ENCODE measurements around the gene RFPL2. TPM values are rescaled to one million over a fixed set of nuclear protein-coding genes. Genes with fewer than 3 reads are reported as not detected.

RFPL2 gene
- polyA plus RNA-seq (2012; ENCODE audit: missing spikeins) = not detected

GRCh38 chr22:32204856-32205722 lies at the start of gene RFPL2:
TSS of gene RFPL2 (minus strand) at chr22:32205073. CDS start at chr22:32202451, 2,622 bp downstream.
- DNase-seq (ENCODE audit: insufficient read length) (no peak), FAIRE-seq (no peak)
- TF ChIP-seq POLR2AphosphoS5 (IDR thresholded peaks at IDR 0.05; ENCODE audit: low read depth, low read length) (no peak), POLR2A (IDR thresholded peaks at IDR 0.05; ENCODE audit: low read depth, low read length) (no peak), TAF1 (IDR thresholded peaks at IDR 0.05; ENCODE audit: borderline replicate concordance, low read depth, low read length) (no peak)

GRCh38 chr22:32249231-32249630 lies 44.4 kb upstream of the RFPL2 start:
- no peak for DNase-seq (ENCODE audit: insufficient read length)

GRCh38 chr22:32248276-32248675 lies 43.4 kb upstream of the RFPL2 start:
- FAIRE-seq = no peak
- TF ChIP-seq POLR2A (IDR thresholded peaks at IDR 0.05; ENCODE audit: low read depth, low read length) = no peak
- no peak for TF ChIP-seq POLR2AphosphoS5 (IDR thresholded peaks at IDR 0.05; ENCODE audit: low read depth, low read length)
- TF ChIP-seq TAF1 (IDR thresholded peaks at IDR 0.05; ENCODE audit: borderline replicate concordance, low read depth, low read length) = no peak
- no peak for DNase-seq (ENCODE audit: insufficient read length)

More at GRCh38 chr22:32249231-32249630, 44.4 kb upstream of the RFPL2 start:
- FAIRE-seq = no peak
- TF ChIP-seq POLR2AphosphoS5 (IDR thresholded peaks at IDR 0.05; ENCODE audit: low read depth, low read length) (no peak), TAF1 (IDR thresholded peaks at IDR 0.05; ENCODE audit: borderline replicate concordance, low read depth, low read length) (no peak), POLR2A (IDR thresholded peaks at IDR 0.05; ENCODE audit: low read depth, low read length) (no peak)

- TF ChIP-seq POLR2A (IDR thresholded peaks at IDR 0.05; ENCODE audit: low read depth, low read length) (no peak), TAF1 (IDR thresholded peaks at IDR 0.05; ENCODE audit: borderline replicate concordance, low read depth, low read length) (no peak), POLR2AphosphoS5 (IDR thresholded peaks at IDR 0.05; ENCODE audit: low read depth, low read length) (no peak)
- no peak for DNase-seq (ENCODE audit: insufficient read length)
- FAIRE-seq = no peak
Measured at GRCh38 chr22:32246166-32246565, 41.3 kb upstream of the RFPL2 start.

- TF ChIP-seq POLR2AphosphoS5 (IDR thresholded peaks at IDR 0.05; ENCODE audit: low read depth, low read length) (no peak), TAF1 (IDR thresholded peaks at IDR 0.05; ENCODE audit: borderline replicate concordance, low read depth, low read length) (no peak), POLR2A (IDR thresholded peaks at IDR 0.05; ENCODE audit: low read depth, low read length) (no peak)
- DNase-seq (ENCODE audit: insufficient read length) (no peak), FAIRE-seq (no peak)
Measured at GRCh38 chr22:32245042-32245441, 40.2 kb upstream of the RFPL2 start.

- no peak for TF ChIP-seq POLR2AphosphoS5 (IDR thresholded peaks at IDR 0.05; ENCODE audit: low read depth, low read length)
- FAIRE-seq (no peak), DNase-seq (ENCODE audit: insufficient read length) (no peak)
Measured at GRCh38 chr22:32244547-32244946, 39.7 kb upstream of the RFPL2 start.

GRCh38 chr22:32240461-32240860 lies 35.6 kb upstream of the RFPL2 start:
- FAIRE-seq (no peak), DNase-seq (ENCODE audit: insufficient read length) (no peak)
- no peak for TF ChIP-seq POLR2AphosphoS5 (IDR thresholded peaks at IDR 0.05; ENCODE audit: low read depth, low read length)
- no peak for TF ChIP-seq TAF1 (IDR thresholded peaks at IDR 0.05; ENCODE audit: borderline replicate concordance, low read depth, low read length)
- TF ChIP-seq POLR2A (IDR thresholded peaks at IDR 0.05; ENCODE audit: low read depth, low read length) = no peak

- TF ChIP-seq POLR2A (IDR thresholded peaks at IDR 0.05; ENCODE audit: low read depth, low read length) (no peak), POLR2AphosphoS5 (IDR thresholded peaks at IDR 0.05; ENCODE audit: low read depth, low read length) (no peak), TAF1 (IDR thresholded peaks at IDR 0.05; ENCODE audit: borderline replicate concordance, low read depth, low read length) (no peak)
- no peak for FAIRE-seq
- no peak for DNase-seq (ENCODE audit: insufficient read length)
Measured at GRCh38 chr22:32237906-32238305, 33.0 kb upstream of the RFPL2 start.

GRCh38 chr22:32236970-32237369 lies 32.1 kb upstream of the RFPL2 start:
- FAIRE-seq = no peak
- no peak for TF ChIP-seq POLR2A (IDR thresholded peaks at IDR 0.05; ENCODE audit: low read depth, low read length)
- TF ChIP-seq TAF1 (IDR thresholded peaks at IDR 0.05; ENCODE audit: borderline replicate concordance, low read depth, low read length) = no peak
- TF ChIP-seq POLR2AphosphoS5 (IDR thresholded peaks at IDR 0.05; ENCODE audit: low read depth, low read length) = no peak
- DNase-seq (ENCODE audit: insufficient read length) = no peak

- FAIRE-seq (no peak), DNase-seq (ENCODE audit: insufficient read length) (no peak)
- no peak for TF ChIP-seq POLR2A (IDR thresholded peaks at IDR 0.05; ENCODE audit: low read depth, low read length)
- no peak for TF ChIP-seq POLR2AphosphoS5 (IDR thresholded peaks at IDR 0.05; ENCODE audit: low read depth, low read length)
- TF ChIP-seq TAF1 (IDR thresholded peaks at IDR 0.05; ENCODE audit: borderline replicate concordance, low read depth, low read length) = no peak
Measured at GRCh38 chr22:32233091-32233490, 28.2 kb upstream of the RFPL2 start.

GRCh38 chr22:32232191-32232830 lies 27.4 kb upstream of the RFPL2 start:
- no peak for DNase-seq (ENCODE audit: insufficient read length)
- no peak for FAIRE-seq
- TF ChIP-seq TAF1 (IDR thresholded peaks at IDR 0.05; ENCODE audit: borderline replicate concordance, low read depth, low read length) = no peak

Measured in GM12892 (cell line).